ENCODE results near the gene RNF213.

DNA sequence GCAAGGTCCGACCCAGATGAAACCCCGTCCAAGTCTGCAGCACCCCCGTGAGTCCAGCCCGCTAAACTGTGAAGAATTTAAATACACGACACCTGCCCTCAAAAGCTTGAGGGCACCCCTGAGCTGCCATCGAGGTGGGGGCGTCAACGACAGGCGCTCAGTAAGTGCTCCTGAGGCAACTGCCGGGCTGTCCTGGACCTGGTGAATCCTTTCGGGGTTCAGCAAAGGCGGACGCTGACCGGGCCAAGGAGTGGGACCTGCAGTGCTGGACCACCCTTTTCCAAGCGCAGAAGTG, 153.8 kb downstream of the RNF213 start:
- TF ChIP-seq, protein P1, sequence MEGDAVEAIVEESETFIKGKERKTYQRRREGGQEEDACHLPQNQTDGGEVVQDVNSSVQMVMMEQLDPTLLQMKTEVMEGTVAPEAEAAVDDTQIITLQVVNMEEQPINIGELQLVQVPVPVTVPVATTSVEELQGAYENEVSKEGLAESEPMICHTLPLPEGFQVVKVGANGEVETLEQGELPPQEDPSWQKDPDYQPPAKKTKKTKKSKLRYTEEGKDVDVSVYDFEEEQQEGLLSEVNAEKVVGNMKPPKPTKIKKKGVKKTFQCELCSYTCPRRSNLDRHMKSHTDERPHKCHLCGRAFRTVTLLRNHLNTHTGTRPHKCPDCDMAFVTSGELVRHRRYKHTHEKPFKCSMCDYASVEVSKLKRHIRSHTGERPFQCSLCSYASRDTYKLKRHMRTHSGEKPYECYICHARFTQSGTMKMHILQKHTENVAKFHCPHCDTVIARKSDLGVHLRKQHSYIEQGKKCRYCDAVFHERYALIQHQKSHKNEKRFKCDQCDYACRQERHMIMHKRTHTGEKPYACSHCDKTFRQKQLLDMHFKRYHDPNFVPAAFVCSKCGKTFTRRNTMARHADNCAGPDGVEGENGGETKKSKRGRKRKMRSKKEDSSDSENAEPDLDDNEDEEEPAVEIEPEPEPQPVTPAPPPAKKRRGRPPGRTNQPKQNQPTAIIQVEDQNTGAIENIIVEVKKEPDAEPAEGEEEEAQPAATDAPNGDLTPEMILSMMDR (IDR thresholded peaks at IDR 0.05; ENCODE audit: low read depth, low read length, missing input control), result no peak
- TF ChIP-seq TAF1 (conservative IDR thresholded peaks at IDR 0.05), result no peak
- TF ChIP-seq, protein P2, sequence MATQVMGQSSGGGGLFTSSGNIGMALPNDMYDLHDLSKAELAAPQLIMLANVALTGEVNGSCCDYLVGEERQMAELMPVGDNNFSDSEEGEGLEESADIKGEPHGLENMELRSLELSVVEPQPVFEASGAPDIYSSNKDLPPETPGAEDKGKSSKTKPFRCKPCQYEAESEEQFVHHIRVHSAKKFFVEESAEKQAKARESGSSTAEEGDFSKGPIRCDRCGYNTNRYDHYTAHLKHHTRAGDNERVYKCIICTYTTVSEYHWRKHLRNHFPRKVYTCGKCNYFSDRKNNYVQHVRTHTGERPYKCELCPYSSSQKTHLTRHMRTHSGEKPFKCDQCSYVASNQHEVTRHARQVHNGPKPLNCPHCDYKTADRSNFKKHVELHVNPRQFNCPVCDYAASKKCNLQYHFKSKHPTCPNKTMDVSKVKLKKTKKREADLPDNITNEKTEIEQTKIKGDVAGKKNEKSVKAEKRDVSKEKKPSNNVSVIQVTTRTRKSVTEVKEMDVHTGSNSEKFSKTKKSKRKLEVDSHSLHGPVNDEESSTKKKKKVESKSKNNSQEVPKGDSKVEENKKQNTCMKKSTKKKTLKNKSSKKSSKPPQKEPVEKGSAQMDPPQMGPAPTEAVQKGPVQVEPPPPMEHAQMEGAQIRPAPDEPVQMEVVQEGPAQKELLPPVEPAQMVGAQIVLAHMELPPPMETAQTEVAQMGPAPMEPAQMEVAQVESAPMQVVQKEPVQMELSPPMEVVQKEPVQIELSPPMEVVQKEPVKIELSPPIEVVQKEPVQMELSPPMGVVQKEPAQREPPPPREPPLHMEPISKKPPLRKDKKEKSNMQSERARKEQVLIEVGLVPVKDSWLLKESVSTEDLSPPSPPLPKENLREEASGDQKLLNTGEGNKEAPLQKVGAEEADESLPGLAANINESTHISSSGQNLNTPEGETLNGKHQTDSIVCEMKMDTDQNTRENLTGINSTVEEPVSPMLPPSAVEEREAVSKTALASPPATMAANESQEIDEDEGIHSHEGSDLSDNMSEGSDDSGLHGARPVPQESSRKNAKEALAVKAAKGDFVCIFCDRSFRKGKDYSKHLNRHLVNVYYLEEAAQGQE (IDR thresholded peaks at IDR 0.05), result no peak
- no peak for TF ChIP-seq RAD21 (IDR thresholded peaks at IDR 0.05)
- TF ChIP-seq GABPA (IDR thresholded peaks at IDR 0.05 in 1 of 2, conservative IDR thresholded peaks at IDR 0.05 in 1 of 2), result no peak
- TF ChIP-seq SP1 (IDR thresholded peaks at IDR 0.05), result no peak
- no peak for TF ChIP-seq FOXA1 (IDR thresholded peaks at IDR 0.05)
- no peak for TF ChIP-seq MAX (IDR thresholded peaks at IDR 0.05)
- no peak for TF ChIP-seq JUND (IDR thresholded peaks at IDR 0.05)

Data from liver (tissue), 3 donors.